Left lobe of liver (tissue), 2 donors: Measurements from ENCODE around the gene RPL35A. TPM values are rescaled to one million over a fixed set of nuclear protein-coding genes. Genes with fewer than 3 reads are reported as not detected.

Source experiments
- ATAC-seq: fragments of 200-7000 bp; cut with Tn5 transposase; one replicate; pipeline ENCODE4 v1.9.1; 2020; ENCODE audit warnings: mild to moderate bottlenecking, moderate library complexity
- DNase-seq: peaks from one replicate; pipeline ENCODE4 v3.0.0-alpha.2; 2020; ENCODE audit warnings: low spot score
- total RNA-seq: library from RNA; stranded (reverse); gene quantifications from one replicate; pipeline ENCODE4 v1.2.1, GENCODE V29; 2021
- donor health status: DM: no; HTN: no; CAD: no; lungs with moderate emphysema.
- donor health status: DM: no; HTN: yes; CAD: no.

The RPL35A gene
- total RNA-seq, 1 donor from 2014 or later = 232 TPM

- no peak for DNase-seq
- ATAC-seq = no peak
Observed at GRCh38 chr3:197994736-197995135, 44.7 kb downstream of the RPL35A start.

GRCh38 chr3:197996855-197997254 lies 46.9 kb downstream of the RPL35A start:
- no peak for ATAC-seq
- DNase-seq = no peak

DNA sequence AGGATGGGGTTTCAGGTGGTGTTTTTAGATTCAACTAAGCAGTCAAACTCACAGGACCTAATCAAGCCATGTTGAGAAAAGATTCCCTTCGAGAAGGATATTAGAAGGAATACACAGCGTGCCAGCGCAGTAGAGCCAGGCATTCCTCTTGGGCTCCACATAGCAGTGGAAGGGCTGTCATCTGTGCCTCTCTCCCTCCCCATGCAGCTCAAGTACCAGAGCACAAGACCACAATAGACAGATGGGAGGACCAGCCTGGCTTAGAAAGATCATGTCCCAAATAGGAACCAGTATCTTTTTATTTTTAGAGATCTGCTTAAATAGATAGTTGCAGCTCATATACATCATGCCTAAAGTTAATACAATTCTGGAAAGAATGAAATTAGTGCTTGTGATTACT lies 47.9 kb downstream of the RPL35A start:
- ATAC-seq = no peak

More for the DNA sequence above, 47.9 kb downstream of the RPL35A start:
- no peak for DNase-seq

Other genes starting within 250 kb of the RPL35A start
- gene RUBCN, start 213.3 kb upstream of the RPL35A start, total RNA-seq = 7.5 TPM
- 17.1 TPM for gene FYTTD1, start 200.3 kb upstream of the RPL35A start, total RNA-seq
- gene LRCH3, start 158.9 kb upstream of the RPL35A start, total RNA-seq = 19.2 TPM
- 2.7 TPM for gene LMLN, start 10.0 kb downstream of the RPL35A start, total RNA-seq